NB4 (cell line): ENCODE data around the gene NPLOC4.

ENCODE experiments used
- CTCF ChIP-seq: IDR thresholded peaks from one replicate; pipeline ENCODE4 v1.5.1; 2012; ENCODE audit warnings: low read depth, low read length
- POLR2A ChIP-seq: IDR thresholded peaks from 2 replicates; pipeline ENCODE4 v1.6.1; 2011; ENCODE audit warnings: mild to moderate bottlenecking; ENCODE audit not compliant: insufficient read length; ENCODE audit errors: extremely low read depth

- TF ChIP-seq CTCF (no peak), POLR2A (no peak)
These were observed 56.4 kb downstream of the NPLOC4 start for GRCh38 chr17:81580481-81580880.
